DOHH2 (cell line): ENCODE results near the gene TMEM60.

Source experiments
- H3F3A ChIP-seq: fragments of 200-600 bp; sonication (generic), shearing (Covaris generic); 2 replicates; pipeline ENCODE4 v1.6.0; 2016; ENCODE audit warnings: antibody characterized with exemption, mild to moderate bottlenecking; ENCODE audit not compliant: control insufficient read depth, insufficient read depth
- H3K27ac ChIP-seq: fragments of 200-600 bp; sonication (generic); 2 replicates; pipeline ENCODE4 v1.5.1; 2014; ENCODE audit warnings: low read depth, mild to moderate bottlenecking, low read length, moderate library complexity
- H3K27me3 ChIP-seq: fragments of 200-600 bp; sonication (generic); 2 replicates; pipeline ENCODE4 v1.6.1; 2014; ENCODE audit warnings: mild to moderate bottlenecking, low read length, mixed read lengths; ENCODE audit not compliant: control insufficient read depth
- H3K36me3 ChIP-seq: fragments of 200-600 bp; sonication (generic); 2 replicates; pipeline ENCODE4 v1.6.1; 2014; ENCODE audit warnings: mild to moderate bottlenecking, low read length, moderate library complexity, mixed read lengths; ENCODE audit not compliant: control insufficient read depth
- H3K4me1 ChIP-seq: fragments of 200-600 bp; sonication (generic); 2 replicates; pipeline ENCODE4 v1.6.1; 2014; ENCODE audit warnings: mild to moderate bottlenecking, low read length, mixed read lengths; ENCODE audit not compliant: control insufficient read depth
- H3K4me2 ChIP-seq: fragments of 200-600 bp; sonication (generic); 2 replicates; pipeline ENCODE4 v1.6.0; 2014; ENCODE audit warnings: mild to moderate bottlenecking, low read length, moderate library complexity
- H3K4me3 ChIP-seq: fragments of 200-600 bp; sonication (generic); 2 replicates; pipeline ENCODE4 v1.5.1; 2014; ENCODE audit warnings: mild to moderate bottlenecking, low read length, mixed read lengths
- H3K79me2 ChIP-seq: fragments of 200-600 bp; sonication (generic); 2 replicates; pipeline ENCODE4 v1.6.1; 2014; ENCODE audit warnings: mild to moderate bottlenecking, low read length, mixed read lengths; ENCODE audit not compliant: control insufficient read depth
- H3K9me2 ChIP-seq: fragments of 200-600 bp; sonication (generic); replicated peaks from 2 replicates; pipeline ENCODE4 v1.6.1; 2014; ENCODE audit warnings: mild to moderate bottlenecking, low read length, mixed read lengths; ENCODE audit not compliant: control insufficient read depth
- H3K9me3 ChIP-seq: fragments of 200-600 bp; sonication (generic); 2 replicates; pipeline ENCODE4 v1.6.1; 2014; ENCODE audit warnings: antibody characterized with exemption, low read length, mixed read lengths; ENCODE audit not compliant: control insufficient read depth, insufficient read depth
- H4K20me1 ChIP-seq: fragments of 200-600 bp; sonication (generic); 2 replicates; pipeline ENCODE4 v1.6.0; 2014; ENCODE audit warnings: low read depth, mild to moderate bottlenecking, antibody characterized with exemption, low read length, moderate library complexity; ENCODE audit not compliant: control insufficient read depth, insufficient read depth
- EZH2phosphoT487 ChIP-seq: fragments of 200-600 bp; sonication (generic); IDR thresholded peaks from 2 replicates; pipeline ENCODE4 v1.6.1; 2017; ENCODE audit warnings: borderline replicate concordance, mild to moderate bottlenecking, antibody characterized with exemption, low read length, moderate library complexity, mixed read lengths
- TF ChIP-seq, protein P1 (sequence below): fragments of 200-600 bp; sonication (generic); IDR thresholded peaks from one replicate; pipeline ENCODE4 v1.5.1; 2014; ENCODE audit warnings: antibody characterized with exemption, mild to moderate bottlenecking, low read depth, low read length; ENCODE audit not compliant: poor library complexity, severe bottlenecking

Gene TMEM60

DNA sequence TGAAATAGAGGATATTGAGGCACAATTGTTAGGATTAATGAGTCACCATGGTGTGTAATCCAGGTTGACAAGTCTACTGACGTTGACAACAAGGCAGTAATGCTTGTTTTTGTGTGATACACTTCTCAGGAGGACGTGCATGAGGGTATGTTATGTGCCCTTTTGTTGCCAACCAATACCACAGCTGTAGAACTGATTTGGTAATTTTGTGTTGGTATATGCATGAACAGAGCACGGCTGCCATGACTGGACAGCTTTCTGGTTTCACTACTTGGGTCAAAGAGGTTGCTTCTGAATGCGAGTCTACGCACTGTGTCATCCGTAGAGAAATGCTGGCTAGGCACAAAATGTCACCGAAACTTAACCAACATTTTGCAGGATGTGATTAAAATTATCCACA lies 33.2 kb upstream of the TMEM60 start:
- H3K9me3 ChIP-seq, result no peaks in the 10 kb centered on the region
- 0 out of 2 replicates have a peak overlapping the region, but pooled peaks have one; percentile 5 for H3K4me2 ChIP-seq

DNA sequence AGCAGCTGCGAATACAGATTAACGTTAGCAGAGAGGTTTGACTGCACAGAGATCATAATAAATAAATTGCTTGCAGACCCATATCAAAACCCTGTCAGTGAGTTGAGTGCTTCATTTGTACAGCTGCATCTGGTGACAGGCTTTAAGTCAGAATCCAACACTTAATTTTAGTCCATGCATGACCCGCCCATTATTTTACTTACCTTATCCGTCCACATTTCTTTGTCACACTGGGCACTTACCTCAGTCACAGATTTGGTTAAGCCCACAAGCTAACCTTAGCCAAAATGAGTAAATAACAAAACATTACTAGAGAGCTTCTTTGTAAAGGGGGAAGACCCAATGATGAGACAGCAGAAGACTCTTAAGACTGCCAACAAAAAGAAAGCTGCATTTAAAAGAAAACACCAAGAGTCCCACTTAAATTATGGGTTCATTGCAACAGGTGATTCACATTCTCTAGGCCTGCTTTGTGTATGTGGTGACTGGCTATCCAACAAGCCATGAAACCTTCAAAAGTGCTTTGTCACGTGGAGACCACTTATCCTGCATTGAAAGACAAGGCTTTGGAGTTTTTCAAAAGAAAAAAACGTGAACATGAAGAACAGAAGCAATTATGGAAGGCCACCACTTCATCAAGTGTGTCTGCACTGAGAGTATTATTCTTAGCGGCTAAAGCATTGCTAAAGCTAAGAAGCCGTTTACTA lies 32.6 kb upstream of the TMEM60 start:
- Histone ChIP-seq H3K9me2 (no peaks in the 10 kb centered on the region), H4K20me1 (peaks cover 5% of the 10 kb centered on the region; the same call in 1 of the 2 replicates), H3F3A (peaks cover 20% of the 10 kb centered on the region), H3K4me2 (peak overlapping the region; percentile 11), H3K36me3 (peaks cover 13% of the 10 kb centered on the region), H3K27ac (no peak overlapping the region), H3K4me1 (peaks cover 93% of the 10 kb centered on the region), H3K79me2 (peaks cover 97% of the 10 kb centered on the region), H3K4me3 (no peak overlapping the region), H3K9me3 (no peaks in the 10 kb centered on the region), H3K27me3 (no peaks in the 10 kb centered on the region)
- TF ChIP-seq, protein P1, sequence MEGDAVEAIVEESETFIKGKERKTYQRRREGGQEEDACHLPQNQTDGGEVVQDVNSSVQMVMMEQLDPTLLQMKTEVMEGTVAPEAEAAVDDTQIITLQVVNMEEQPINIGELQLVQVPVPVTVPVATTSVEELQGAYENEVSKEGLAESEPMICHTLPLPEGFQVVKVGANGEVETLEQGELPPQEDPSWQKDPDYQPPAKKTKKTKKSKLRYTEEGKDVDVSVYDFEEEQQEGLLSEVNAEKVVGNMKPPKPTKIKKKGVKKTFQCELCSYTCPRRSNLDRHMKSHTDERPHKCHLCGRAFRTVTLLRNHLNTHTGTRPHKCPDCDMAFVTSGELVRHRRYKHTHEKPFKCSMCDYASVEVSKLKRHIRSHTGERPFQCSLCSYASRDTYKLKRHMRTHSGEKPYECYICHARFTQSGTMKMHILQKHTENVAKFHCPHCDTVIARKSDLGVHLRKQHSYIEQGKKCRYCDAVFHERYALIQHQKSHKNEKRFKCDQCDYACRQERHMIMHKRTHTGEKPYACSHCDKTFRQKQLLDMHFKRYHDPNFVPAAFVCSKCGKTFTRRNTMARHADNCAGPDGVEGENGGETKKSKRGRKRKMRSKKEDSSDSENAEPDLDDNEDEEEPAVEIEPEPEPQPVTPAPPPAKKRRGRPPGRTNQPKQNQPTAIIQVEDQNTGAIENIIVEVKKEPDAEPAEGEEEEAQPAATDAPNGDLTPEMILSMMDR, result no peak
- no peak for TF ChIP-seq EZH2phosphoT487

More for the DNA sequence above, 33.2 kb upstream of the TMEM60 start:
- Histone ChIP-seq H3K27me3 (no peaks in the 10 kb centered on the region), H3K4me1 (peaks cover 87% of the 10 kb centered on the region), H3F3A (peaks cover 16% of the 10 kb centered on the region; the same call in 1 of the 2 replicates), H3K36me3 (peaks cover 13% of the 10 kb centered on the region), H3K4me3 (no peak overlapping the region), H3K79me2 (peaks cover 97% of the 10 kb centered on the region), H3K9me2 (no peaks in the 10 kb centered on the region), H4K20me1 (peaks cover 5% of the 10 kb centered on the region; the same call in 1 of the 2 replicates), H3K27ac (no peak overlapping the region)
- TF ChIP-seq, protein P1, result no peak

DNA sequence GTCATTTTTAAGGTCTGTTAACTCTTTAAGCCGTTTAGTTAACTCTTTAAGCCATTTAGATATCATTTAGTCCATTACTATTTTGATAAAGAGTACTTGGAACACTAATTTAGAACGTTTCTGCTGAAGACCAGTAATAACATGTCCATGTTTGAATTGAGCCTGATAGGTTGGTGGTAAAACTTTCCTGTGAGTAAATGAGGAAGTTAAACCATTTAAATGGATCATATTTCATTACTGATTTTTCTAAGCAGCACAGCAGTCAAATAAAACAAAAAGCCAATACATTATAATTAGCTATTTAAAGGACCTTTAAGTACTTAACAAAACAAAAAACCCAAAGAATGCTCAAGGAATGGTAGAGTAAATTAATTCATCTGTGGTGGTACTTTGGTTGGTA lies 29.8 kb upstream of the TMEM60 start:
- H3K4me2 ChIP-seq, result peak overlapping the region; percentile 65
- H3K9me2 ChIP-seq, result no peaks in the 10 kb centered on the region
- peaks cover 7% of the 10 kb centered on the region; the same call in 1 of the 2 replicates for H3K9me3 ChIP-seq
- H4K20me1 ChIP-seq, result peaks cover 5% of the 10 kb centered on the region; the same call in 1 of the 2 replicates
- H3K27me3 ChIP-seq, result no peaks in the 10 kb centered on the region
- peak overlapping the region; percentile 37 for H3K4me3 ChIP-seq
- H3F3A ChIP-seq, result peaks cover 39% of the 10 kb centered on the region
- H3K4me1 ChIP-seq, result peaks cover 96% of the 10 kb centered on the region
- H3K27ac ChIP-seq, result peak overlapping the region; percentile 55
- TF ChIP-seq EZH2phosphoT487, result no peak
- TF ChIP-seq, protein P1, result no peak
- H3K36me3 ChIP-seq, result peaks cover 23% of the 10 kb centered on the region
- H3K79me2 ChIP-seq, result peaks cover 94% of the 10 kb centered on the region
